ENCODE data around the gene TMEM119. TPM values are rescaled to one million over a fixed set of nuclear protein-coding genes. Genes with fewer than 3 reads are reported as not detected.
A peak's percentile ranks its signal among the peaks of the same experiment; 100 is the strongest.

The TMEM119 gene
- total RNA-seq, 1 experiment from 2014 or later: not detected

GRCh38 chr12:108570743-108571608, 26.9 kb downstream of the TMEM119 start:
- peak; percentile 33 for DNase-seq (ENCODE audit: low spot score)
- POLR2A ChIA-PET (ENCODE audit: low non-redundant PET): no interaction called here

GRCh38 chr12:108568338-108569154, 29.3 kb downstream of the TMEM119 start:
- intact Hi-C loops (cut with micrococcal nuclease; ENCODE audit: unreplicated experiment): loop anchor here (10.0 kb wide), 1 partner anchor 166 kb away; the partner anchor contains the start of gene CORO1C
- TF ChIP-seq CTCF (conservative IDR thresholded peaks at IDR 0.05; ENCODE audit: low read depth, low read length): no peak
- no peak for TF ChIP-seq EZH2 (IDR thresholded peaks at IDR 0.05; ENCODE audit: borderline replicate concordance, low read depth, low read length, poor library complexity, severe bottlenecking)
- H3K4me3 ChIP-seq (ENCODE audit: low read depth, low read length, poor library complexity, severe bottlenecking): no peak overlapping the region
- H3K36me3 ChIP-seq (ENCODE audit: insufficient read depth, low read length, poor library complexity, severe bottlenecking): peaks cover 52% of the 10 kb centered on the region
- peak overlapping the region; percentile 77 for H3K27ac ChIP-seq (ENCODE audit: low read depth, low read length, poor library complexity, severe bottlenecking)
- peaks cover 40% of the 10 kb centered on the region for H3K4me1 ChIP-seq (ENCODE audit: insufficient read depth, low read length, poor library complexity, severe bottlenecking)
- no peaks in the 10 kb centered on the region for H3K27me3 ChIP-seq (replicated peaks; ENCODE audit: insufficient read depth, low read depth, low read length, poor library complexity)
- ChIA-PET POLR2A (ENCODE audit: low non-redundant PET) (no interaction called here), CTCF (interaction anchor here (1.3 kb wide), 1 partner anchor 50 kb away, joined by 5 read pairs; no protein-coding TSS in a partner anchor)
- DNase-seq (ENCODE audit: low spot score): peak; percentile 36
- no TSS peak for BruUV-seq (replicated peaks)
- H3K9me3 ChIP-seq (ENCODE audit: low read depth, low read length, poor library complexity, severe bottlenecking): no peaks in the 10 kb centered on the region

More at GRCh38 chr12:108570743-108571608, 26.9 kb downstream of the TMEM119 start:
- Histone ChIP-seq H3K27me3 (replicated peaks; ENCODE audit: insufficient read depth, low read depth, low read length, poor library complexity) (no peaks in the 10 kb centered on the region), H3K4me3 (ENCODE audit: low read depth, low read length, poor library complexity, severe bottlenecking) (no peak overlapping the region), H3K27ac (ENCODE audit: low read depth, low read length, poor library complexity, severe bottlenecking) (no peak overlapping the region), H3K36me3 (ENCODE audit: insufficient read depth, low read length, poor library complexity, severe bottlenecking) (peaks cover 31% of the 10 kb centered on the region), H3K9me3 (ENCODE audit: low read depth, low read length, poor library complexity, severe bottlenecking) (no peaks in the 10 kb centered on the region), H3K4me1 (ENCODE audit: insufficient read depth, low read length, poor library complexity, severe bottlenecking) (peaks cover 29% of the 10 kb centered on the region)
- no TSS peak for BruUV-seq (replicated peaks)
- intact Hi-C loops (cut with micrococcal nuclease; ENCODE audit: unreplicated experiment): loop anchor here (2.0 kb wide), 1 partner anchor 48 kb away; no protein-coding TSS in a partner anchor
- TF ChIP-seq EZH2 (IDR thresholded peaks at IDR 0.05; ENCODE audit: borderline replicate concordance, low read depth, low read length, poor library complexity, severe bottlenecking) (no peak), CTCF (conservative IDR thresholded peaks at IDR 0.05; ENCODE audit: low read depth, low read length) (peak; percentile 31; the same call in 1 of the 2 replicates)
- CTCF ChIA-PET: no interaction called here
